T-helper 1 cell treated with Interleukin-12 subunit alpha and Interleukin-12 subunit beta and Interleukin-4 antibody, amounts not matched to agents 30 ng/mL and 1 ng/mL, for 36 hours (primary cell): ENCODE results near the gene JARID2. TPM values are rescaled to one million over a fixed set of nuclear protein-coding genes. Genes with fewer than 3 reads are reported as not detected.
"Not testable (repeated sequence)": the region's sequence is repeated elsewhere in the genome, so short reads cannot be mapped to it uniquely, and the experiment has no call there.

Source experiments
- intact Hi-C: fragments of 100-400 bp; cut with micrococcal nuclease; formaldehyde crosslinking; loops from one replicate; pipeline ENCODE4 v1.15.1; 2024
- total RNA-seq: library from RNA; stranded (reverse); gene quantifications from 2 replicates; pipeline ENCODE4 v1.2.3, GENCODE V29; 2022

The JARID2 gene
- total RNA-seq, 1 donor from 2014 or later = 40.3 TPM

- intact Hi-C loops = no loop called here
Measured at GRCh38 chr6:15409301-15410125, 163.6 kb downstream of the JARID2 start.

GRCh38 chr6:15410126-15410391 is 164.2 kb downstream of the JARID2 start:
- intact Hi-C loops = no loop called here

- intact Hi-C loops = no loop called here
Measured at GRCh38 chr6:15410752-15411151, 164.9 kb downstream of the JARID2 start.

GRCh38 chr6:15411766-15412165 is 165.9 kb downstream of the JARID2 start:
- intact Hi-C loops = no loop called here

GRCh38 chr6:15412767-15413166 is 166.9 kb downstream of the JARID2 start:
- intact Hi-C loops = loop anchor here (1.0 kb wide), 1 partner anchor 10 kb away; no protein-coding TSS in a partner anchor

- intact Hi-C loops = loop anchor here (1.0 kb wide), 1 partner anchor 9 kb away; no protein-coding TSS in a partner anchor
Measured at GRCh38 chr6:15413466-15414234, 167.8 kb downstream of the JARID2 start.

GRCh38 chr6:15414235-15414612 is 168.4 kb downstream of the JARID2 start:
- intact Hi-C loops = no loop called here

- intact Hi-C loops = not testable (repeated sequence)
Measured at GRCh38 chr6:15415622-15416021, 169.8 kb downstream of the JARID2 start.

GRCh38 chr6:15416932-15417509 is 171.2 kb downstream of the JARID2 start:
- intact Hi-C loops = no loop called here

- intact Hi-C loops = no loop called here
Measured at GRCh38 chr6:15417811-15418210, 171.9 kb downstream of the JARID2 start.

- intact Hi-C loops = no loop called here
Measured at GRCh38 chr6:15419493-15419892, 173.6 kb downstream of the JARID2 start.

- intact Hi-C loops = loop anchor here (5.0 to 10.0 kb wide), 3 partner anchors 174 to 1146 kb away; partner anchors contain the start of gene JARID2
Measured at GRCh38 chr6:15420959-15421438, 175.1 kb downstream of the JARID2 start.

GRCh38 chr6:15421945-15422733 is 176.3 kb downstream of the JARID2 start:
- intact Hi-C loops = loop anchor here (1.0 to 10.0 kb wide), 5 partner anchors 9 to 1147 kb away; partner anchors contain the start of gene JARID2

- intact Hi-C loops = loop anchor here (5.0 to 10.0 kb wide), 3 partner anchors 176 to 1149 kb away; partner anchors contain the start of gene JARID2
Measured at GRCh38 chr6:15423286-15423993, 177.6 kb downstream of the JARID2 start.

GRCh38 chr6:15425947-15426346 is 180.1 kb downstream of the JARID2 start:
- intact Hi-C loops = loop anchor here (10.0 kb wide), 1 partner anchor 1151 kb away; no protein-coding TSS in a partner anchor

- intact Hi-C loops = loop anchor here (10.0 kb wide), 1 partner anchor 1152 kb away; no protein-coding TSS in a partner anchor
Measured at GRCh38 chr6:15426395-15426794, 180.5 kb downstream of the JARID2 start.

- intact Hi-C loops = loop anchor here (10.0 kb wide), 1 partner anchor 1152 kb away; no protein-coding TSS in a partner anchor
Measured at GRCh38 chr6:15426901-15427300, 181.0 kb downstream of the JARID2 start.

GRCh38 chr6:15427331-15428070 is 181.6 kb downstream of the JARID2 start:
- intact Hi-C loops = loop anchor here (10.0 kb wide), 1 partner anchor 1153 kb away; no protein-coding TSS in a partner anchor
